ENCODE results near the gene ZFP36L1.

DNA sequence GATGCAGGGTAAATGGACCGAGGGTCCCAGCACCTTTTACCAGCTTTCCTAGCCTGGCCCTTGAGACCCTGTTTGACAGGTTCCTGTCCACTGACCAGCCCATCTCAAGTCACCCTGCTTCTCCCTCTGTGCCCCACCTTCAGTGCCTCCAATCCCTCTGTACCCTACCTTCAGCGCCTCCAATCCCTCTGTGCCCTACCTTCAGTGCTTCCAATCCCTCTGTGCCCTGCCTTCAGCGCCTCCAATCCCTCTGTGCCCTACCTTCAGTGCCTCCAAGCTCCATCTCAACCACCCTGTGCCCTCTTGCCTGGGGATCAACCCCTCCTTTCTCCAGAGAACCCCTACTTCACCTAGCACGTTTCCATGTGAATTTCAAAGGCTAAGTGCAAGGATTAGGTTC is 54.3 kb downstream of the ZFP36L1 start:
- TF ChIP-seq, protein P1, sequence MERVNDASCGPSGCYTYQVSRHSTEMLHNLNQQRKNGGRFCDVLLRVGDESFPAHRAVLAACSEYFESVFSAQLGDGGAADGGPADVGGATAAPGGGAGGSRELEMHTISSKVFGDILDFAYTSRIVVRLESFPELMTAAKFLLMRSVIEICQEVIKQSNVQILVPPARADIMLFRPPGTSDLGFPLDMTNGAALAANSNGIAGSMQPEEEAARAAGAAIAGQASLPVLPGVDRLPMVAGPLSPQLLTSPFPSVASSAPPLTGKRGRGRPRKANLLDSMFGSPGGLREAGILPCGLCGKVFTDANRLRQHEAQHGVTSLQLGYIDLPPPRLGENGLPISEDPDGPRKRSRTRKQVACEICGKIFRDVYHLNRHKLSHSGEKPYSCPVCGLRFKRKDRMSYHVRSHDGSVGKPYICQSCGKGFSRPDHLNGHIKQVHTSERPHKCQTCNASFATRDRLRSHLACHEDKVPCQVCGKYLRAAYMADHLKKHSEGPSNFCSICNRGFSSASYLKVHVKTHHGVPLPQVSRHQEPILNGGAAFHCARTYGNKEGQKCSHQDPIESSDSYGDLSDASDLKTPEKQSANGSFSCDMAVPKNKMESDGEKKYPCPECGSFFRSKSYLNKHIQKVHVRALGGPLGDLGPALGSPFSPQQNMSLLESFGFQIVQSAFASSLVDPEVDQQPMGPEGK (CRISPR knock-in tag; IDR thresholded peaks at IDR 0.05; ENCODE audit: borderline replicate concordance), result no peak
- TF ChIP-seq ESRRG (CRISPR knock-in tag; IDR thresholded peaks at IDR 0.05) (no peak), CSDC2 (CRISPR knock-in tag; IDR thresholded peaks at IDR 0.05) (no peak), PPARA (CRISPR knock-in tag; IDR thresholded peaks at IDR 0.05; ENCODE audit: borderline replicate concordance) (no peak), ZFP30 (CRISPR knock-in tag; IDR thresholded peaks at IDR 0.05) (no peak), ARNTL (CRISPR knock-in tag; IDR thresholded peaks at IDR 0.05; ENCODE audit: borderline replicate concordance, low read depth) (no peak), ZC3H10 (CRISPR knock-in tag; IDR thresholded peaks at IDR 0.05) (no peak), RARB (CRISPR knock-in tag; IDR thresholded peaks at IDR 0.05) (no peak), SNAI2 (CRISPR knock-in tag; IDR thresholded peaks at IDR 0.05) (no peak), ISL1 (CRISPR knock-in tag; IDR thresholded peaks at IDR 0.05) (no peak), ZNF565 (CRISPR knock-in tag; conservative IDR thresholded peaks at IDR 0.05; ENCODE audit: low read depth) (no peak)
- TF ChIP-seq, protein P2, sequence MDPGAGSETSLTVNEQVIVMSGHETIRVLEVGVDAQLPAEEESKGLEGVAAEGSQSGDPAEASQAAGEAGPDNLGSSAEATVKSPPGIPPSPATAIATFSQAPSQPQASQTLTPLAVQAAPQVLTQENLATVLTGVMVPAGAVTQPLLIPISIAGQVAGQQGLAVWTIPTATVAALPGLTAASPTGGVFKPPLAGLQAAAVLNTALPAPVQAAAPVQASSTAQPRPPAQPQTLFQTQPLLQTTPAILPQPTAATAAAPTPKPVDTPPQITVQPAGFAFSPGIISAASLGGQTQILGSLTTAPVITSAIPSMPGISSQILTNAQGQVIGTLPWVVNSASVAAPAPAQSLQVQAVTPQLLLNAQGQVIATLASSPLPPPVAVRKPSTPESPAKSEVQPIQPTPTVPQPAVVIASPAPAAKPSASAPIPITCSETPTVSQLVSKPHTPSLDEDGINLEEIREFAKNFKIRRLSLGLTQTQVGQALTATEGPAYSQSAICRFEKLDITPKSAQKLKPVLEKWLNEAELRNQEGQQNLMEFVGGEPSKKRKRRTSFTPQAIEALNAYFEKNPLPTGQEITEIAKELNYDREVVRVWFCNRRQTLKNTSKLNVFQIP (CRISPR knock-in tag; IDR thresholded peaks at IDR 0.05; ENCODE audit: borderline replicate concordance, low read depth), result no peak
- TF ChIP-seq, protein P3, sequence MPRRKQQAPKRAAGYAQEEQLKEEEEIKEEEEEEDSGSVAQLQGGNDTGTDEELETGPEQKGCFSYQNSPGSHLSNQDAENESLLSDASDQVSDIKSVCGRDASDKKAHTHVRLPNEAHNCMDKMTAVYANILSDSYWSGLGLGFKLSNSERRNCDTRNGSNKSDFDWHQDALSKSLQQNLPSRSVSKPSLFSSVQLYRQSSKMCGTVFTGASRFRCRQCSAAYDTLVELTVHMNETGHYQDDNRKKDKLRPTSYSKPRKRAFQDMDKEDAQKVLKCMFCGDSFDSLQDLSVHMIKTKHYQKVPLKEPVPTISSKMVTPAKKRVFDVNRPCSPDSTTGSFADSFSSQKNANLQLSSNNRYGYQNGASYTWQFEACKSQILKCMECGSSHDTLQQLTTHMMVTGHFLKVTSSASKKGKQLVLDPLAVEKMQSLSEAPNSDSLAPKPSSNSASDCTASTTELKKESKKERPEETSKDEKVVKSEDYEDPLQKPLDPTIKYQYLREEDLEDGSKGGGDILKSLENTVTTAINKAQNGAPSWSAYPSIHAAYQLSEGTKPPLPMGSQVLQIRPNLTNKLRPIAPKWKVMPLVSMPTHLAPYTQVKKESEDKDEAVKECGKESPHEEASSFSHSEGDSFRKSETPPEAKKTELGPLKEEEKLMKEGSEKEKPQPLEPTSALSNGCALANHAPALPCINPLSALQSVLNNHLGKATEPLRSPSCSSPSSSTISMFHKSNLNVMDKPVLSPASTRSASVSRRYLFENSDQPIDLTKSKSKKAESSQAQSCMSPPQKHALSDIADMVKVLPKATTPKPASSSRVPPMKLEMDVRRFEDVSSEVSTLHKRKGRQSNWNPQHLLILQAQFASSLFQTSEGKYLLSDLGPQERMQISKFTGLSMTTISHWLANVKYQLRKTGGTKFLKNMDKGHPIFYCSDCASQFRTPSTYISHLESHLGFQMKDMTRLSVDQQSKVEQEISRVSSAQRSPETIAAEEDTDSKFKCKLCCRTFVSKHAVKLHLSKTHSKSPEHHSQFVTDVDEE (CRISPR knock-in tag; IDR thresholded peaks at IDR 0.05), result no peak

Data from SK-N-SH treated with all-trans-retinoic acid at 6 μM for 48 hours (cell line).